HG03520 (cell line): ENCODE measurements around the gene FBXW7.

ENCODE experiments used
- ATAC-seq: cut with Tn5 transposase; IDR thresholded peaks from one replicate; pipeline ENCODE4 v1.9.1; 2021; ENCODE audit warnings: mild to moderate bottlenecking, moderate library complexity; ENCODE audit not compliant: unreplicated experiment

Gene FBXW7

GRCh38 chr4:152342293-152342692 is 193.6 kb downstream of the FBXW7 start:
- no peak for ATAC-seq

- no peak for ATAC-seq
These were observed 195.1 kb downstream of the FBXW7 start for GRCh38 chr4:152340818-152341217.

GRCh38 chr4:152339576-152339975 is 196.3 kb downstream of the FBXW7 start:
- ATAC-seq = no peak

- no peak for ATAC-seq
These were observed 201.0 kb downstream of the FBXW7 start for GRCh38 chr4:152334931-152335330.

- ATAC-seq = no peak
These were observed 204.8 kb downstream of the FBXW7 start for GRCh38 chr4:152331042-152331441.

- no peak for ATAC-seq
These were observed 207.3 kb downstream of the FBXW7 start for GRCh38 chr4:152328582-152328981.

GRCh38 chr4:152327606-152328453 is 208.1 kb downstream of the FBXW7 start:
- ATAC-seq = no peak

- ATAC-seq = no peak
These were observed 210.1 kb downstream of the FBXW7 start for GRCh38 chr4:152325831-152326230.

- no peak for ATAC-seq
These were observed 212.7 kb downstream of the FBXW7 start for GRCh38 chr4:152323221-152323620.

- no peak for ATAC-seq
These were observed 213.2 kb downstream of the FBXW7 start for GRCh38 chr4:152322656-152323055.

GRCh38 chr4:152321923-152322322 is 214.0 kb downstream of the FBXW7 start:
- no peak for ATAC-seq

- ATAC-seq = no peak
These were observed 214.5 kb downstream of the FBXW7 start for GRCh38 chr4:152321398-152321797.

- no peak for ATAC-seq
These were observed 218.9 kb downstream of the FBXW7 start for GRCh38 chr4:152316969-152317368.

- ATAC-seq = no peak
These were observed 225.6 kb downstream of the FBXW7 start for GRCh38 chr4:152310257-152310656.

- ATAC-seq = no peak
These were observed 226.5 kb downstream of the FBXW7 start for GRCh38 chr4:152309418-152309817.

GRCh38 chr4:152308951-152309350 is 226.9 kb downstream of the FBXW7 start:
- ATAC-seq = no peak

- ATAC-seq = no peak
These were observed 228.2 kb downstream of the FBXW7 start for GRCh38 chr4:152307669-152308068.

GRCh38 chr4:152306541-152306940 is 229.4 kb downstream of the FBXW7 start:
- no peak for ATAC-seq

GRCh38 chr4:152304220-152304619 is 231.7 kb downstream of the FBXW7 start:
- peak; percentile 87 for ATAC-seq

GRCh38 chr4:152301381-152301780 is 234.5 kb downstream of the FBXW7 start:
- ATAC-seq = no peak

- no peak for ATAC-seq
These were observed 236.3 kb downstream of the FBXW7 start for GRCh38 chr4:152299553-152299952.

GRCh38 chr4:152296386-152296785 is 239.5 kb downstream of the FBXW7 start:
- no peak for ATAC-seq

GRCh38 chr4:152294765-152295164 is 241.1 kb downstream of the FBXW7 start:
- ATAC-seq = no peak
